KOPT-K1 (cell line): Measurements from ENCODE around the gene CDK2AP2.
"Not testable (repeated sequence)": the region's sequence is repeated elsewhere in the genome, so short reads cannot be mapped to it uniquely, and the experiment has no call there.

Source experiments
- H3K27ac ChIP-seq: fragments of 200-600 bp; sonication (generic); 2 replicates; pipeline ENCODE4 v1.5.1; 2016; ENCODE audit warnings: antibody characterized with exemption, mild to moderate bottlenecking, low read depth, low read length; ENCODE audit not compliant: poor library complexity, severe bottlenecking
- H3K36me3 ChIP-seq: fragments of 200-600 bp; sonication (generic); 2 replicates; pipeline ENCODE4 v1.5.1; 2017; ENCODE audit warnings: antibody characterized with exemption, mild to moderate bottlenecking, low read length, moderate library complexity; ENCODE audit not compliant: insufficient read depth
- H3K9me3 ChIP-seq: fragments of 200-600 bp; sonication (generic); 2 replicates; pipeline ENCODE4 v1.5.1; 2017; ENCODE audit warnings: antibody characterized with exemption, low read length, mild to moderate bottlenecking; ENCODE audit not compliant: insufficient read depth, poor library complexity, severe bottlenecking

CDK2AP2 gene

DNA sequence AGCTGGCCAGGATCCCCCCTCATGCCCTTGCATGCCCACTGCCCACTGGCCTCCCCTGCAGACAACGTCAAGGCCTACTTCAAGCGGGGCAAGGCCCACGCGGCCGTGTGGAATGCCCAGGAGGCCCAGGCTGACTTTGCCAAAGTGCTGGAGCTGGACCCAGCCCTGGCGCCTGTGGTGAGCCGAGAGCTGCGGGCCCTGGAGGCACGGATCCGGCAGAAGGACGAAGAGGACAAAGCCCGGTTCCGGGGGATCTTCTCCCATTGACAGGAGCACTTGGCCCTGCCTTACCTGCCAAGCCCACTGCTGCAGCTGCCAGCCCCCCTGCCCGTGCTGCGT lies 17.3 kb downstream of the CDK2AP2 start:
- H3K27ac ChIP-seq, result no peak overlapping the region
- H3K9me3 ChIP-seq, result no peaks in the 10 kb centered on the region
- H3K36me3 ChIP-seq, result peaks cover 92% of the 10 kb centered on the region

DNA sequence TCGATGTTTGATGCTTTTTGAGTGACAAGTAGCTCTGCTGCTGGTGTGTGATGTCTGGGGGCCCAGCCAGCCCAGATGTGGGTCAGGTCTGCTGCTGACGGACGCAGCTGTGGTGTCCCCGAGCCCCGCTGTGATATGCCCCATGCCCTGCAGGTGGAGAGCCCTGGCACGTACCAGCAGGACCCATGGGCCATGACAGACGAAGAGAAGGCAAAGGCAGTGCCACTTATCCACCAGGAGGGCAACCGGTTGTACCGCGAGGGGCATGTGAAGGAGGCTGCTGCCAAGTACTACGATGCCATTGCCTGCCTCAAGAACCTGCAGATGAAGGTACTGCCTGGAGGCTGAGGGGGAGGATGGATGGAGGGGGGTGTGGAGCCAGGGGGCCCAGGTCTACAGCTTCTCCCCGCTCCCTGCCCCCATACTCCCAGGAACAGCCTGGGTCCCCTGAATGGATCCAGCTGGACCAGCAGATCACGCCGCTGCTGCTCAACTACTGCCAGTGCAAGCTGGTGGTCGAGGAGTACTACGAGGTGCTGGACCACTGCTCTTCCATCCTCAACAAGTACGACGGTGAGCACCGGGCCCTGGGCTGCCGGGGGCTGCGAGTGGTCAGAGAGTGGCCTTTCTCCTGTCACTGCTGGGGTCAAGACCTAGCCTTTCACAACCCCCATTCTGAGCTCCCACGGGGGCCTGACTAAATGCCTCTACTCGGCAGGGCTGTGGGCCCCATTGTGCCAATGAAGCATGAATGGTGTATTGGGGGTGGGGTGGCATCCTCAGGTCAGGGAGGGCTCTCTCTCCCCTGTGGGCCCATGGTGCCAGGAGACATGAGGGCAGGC lies 17.9 kb downstream of the CDK2AP2 start:
- Histone ChIP-seq H3K36me3 (peaks cover 86% of the 10 kb centered on the region), H3K27ac (no peak overlapping the region), H3K9me3 (no peaks in the 10 kb centered on the region)

DNA sequence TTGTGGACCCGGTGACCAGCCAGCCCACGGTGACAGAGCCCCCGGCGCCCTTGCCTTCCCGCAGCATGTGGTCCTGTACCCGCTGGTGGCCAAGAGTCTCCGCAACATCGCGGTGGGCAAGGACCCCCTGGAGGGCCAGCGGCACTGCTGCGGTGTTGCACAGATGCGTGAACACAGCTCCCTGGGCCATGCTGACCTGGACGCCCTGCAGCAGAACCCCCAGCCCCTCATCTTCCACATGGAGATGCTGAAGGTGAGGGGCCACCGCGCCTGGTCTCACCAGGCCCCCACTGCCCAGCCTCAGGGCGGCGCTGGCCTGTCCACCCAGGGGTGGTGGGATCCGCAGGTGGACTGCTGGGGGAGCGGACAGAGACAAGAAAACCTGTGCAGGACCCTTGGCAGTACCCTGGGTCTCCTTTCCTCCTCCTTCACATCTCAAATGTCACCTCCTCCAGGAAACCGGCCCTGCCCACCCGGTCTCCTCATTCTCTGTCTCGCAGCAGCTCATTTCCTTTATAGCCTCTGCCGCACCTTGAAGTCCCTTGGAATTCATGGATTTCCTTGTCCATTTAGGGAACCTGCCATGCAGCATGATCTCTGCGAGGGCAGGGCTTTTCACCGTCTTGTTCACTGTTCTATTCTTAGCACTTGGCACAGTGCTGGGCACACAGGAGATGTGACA lies 18.6 kb downstream of the CDK2AP2 start:
- H3K9me3 ChIP-seq, result no peaks in the 10 kb centered on the region
- no peak overlapping the region for H3K27ac ChIP-seq
- peaks cover 80% of the 10 kb centered on the region for H3K36me3 ChIP-seq

DNA sequence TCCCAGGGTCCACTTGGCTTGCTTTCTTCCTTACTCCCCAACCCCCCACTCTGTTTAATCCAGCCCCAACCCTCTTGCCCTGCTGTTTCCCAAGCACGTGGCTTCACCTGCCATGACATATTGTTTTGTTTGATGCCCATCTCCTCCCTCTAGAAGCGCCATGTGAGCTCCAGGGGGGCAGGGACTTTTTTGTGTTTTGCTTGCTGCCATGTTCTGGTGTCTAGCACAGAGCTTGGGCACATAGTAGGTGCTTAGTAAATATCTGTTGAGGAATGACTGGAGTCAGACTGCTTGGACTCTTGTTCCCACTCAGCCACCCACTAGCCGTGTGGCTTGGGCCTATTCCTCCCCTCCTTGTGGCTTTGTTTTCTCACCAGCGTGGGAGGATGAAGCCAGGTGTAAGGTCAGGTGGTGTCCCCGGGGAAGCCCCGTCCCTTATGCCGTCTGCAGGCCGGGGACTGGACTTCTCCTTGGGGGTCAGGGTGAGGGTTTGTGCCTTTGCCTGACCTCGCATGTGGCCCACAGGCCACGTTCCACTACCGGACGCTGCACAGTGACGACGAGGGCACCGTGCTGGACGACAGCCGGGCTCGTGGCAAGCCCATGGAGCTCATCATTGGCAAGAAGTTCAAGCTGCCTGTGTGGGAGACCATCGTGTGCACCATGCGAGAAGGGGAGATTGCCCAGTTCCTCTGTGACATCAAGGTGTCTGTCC lies 21.3 kb downstream of the CDK2AP2 start:
- Histone ChIP-seq H3K36me3 (peaks cover 53% of the 10 kb centered on the region), H3K27ac (peak overlapping the region; percentile 99), H3K9me3 (no peaks in the 10 kb centered on the region)

DNA sequence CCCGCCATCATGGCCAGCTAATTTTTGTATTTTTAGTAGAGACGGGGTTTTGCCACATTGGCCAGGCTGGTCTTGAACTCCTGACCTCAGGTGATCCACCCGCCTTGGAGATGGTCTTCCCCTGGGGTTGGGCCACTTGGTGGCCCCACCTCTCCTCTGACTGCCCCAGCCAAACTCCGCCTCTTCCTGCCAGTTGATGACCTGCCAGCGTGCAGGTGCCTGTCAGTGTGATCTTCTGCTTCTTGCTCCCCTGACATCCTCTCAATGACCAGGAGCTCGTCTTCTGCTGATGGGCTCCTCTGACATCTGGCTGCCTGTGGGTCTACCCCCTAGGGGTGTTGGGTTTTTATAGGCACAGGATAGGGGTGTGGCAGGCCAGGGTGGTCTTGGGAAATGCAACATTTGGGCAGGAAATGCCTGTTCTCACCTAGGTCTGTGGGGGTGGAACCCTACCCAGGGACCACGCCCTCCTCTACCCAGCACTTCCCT lies 22.0 kb downstream of the CDK2AP2 start:
- Histone ChIP-seq H3K36me3 (peaks cover 46% of the 10 kb centered on the region), H3K27ac (peak overlapping the region; percentile 99)
- H3K9me3 ChIP-seq, result not testable (repeated sequence)

DNA sequence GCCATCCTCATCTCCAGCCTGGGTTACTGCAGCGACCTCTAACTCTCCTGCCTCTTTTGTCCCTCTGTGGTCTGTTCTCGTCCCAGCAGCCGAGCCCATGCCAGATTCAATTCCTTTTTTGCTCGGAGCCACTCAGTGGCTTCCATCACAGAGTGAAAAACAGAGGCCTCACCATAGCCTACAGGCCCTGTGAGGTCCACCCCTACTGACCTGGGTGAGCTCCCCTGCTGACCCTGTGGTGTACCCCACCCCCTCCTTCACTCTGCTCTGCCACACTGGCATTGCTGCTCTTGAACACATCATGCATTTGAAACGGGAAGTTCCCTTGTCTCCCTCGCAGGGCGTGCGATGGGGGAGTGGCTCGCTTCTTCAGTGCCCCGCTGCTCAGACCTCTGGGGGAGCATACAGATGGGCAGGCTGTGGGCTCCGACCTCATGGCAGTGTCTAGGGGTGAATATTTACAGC lies 23.1 kb downstream of the CDK2AP2 start:
- no peaks in the 10 kb centered on the region for H3K9me3 ChIP-seq
- peaks cover 35% of the 10 kb centered on the region for H3K36me3 ChIP-seq
- peak overlapping the region; percentile 99 for H3K27ac ChIP-seq

DNA sequence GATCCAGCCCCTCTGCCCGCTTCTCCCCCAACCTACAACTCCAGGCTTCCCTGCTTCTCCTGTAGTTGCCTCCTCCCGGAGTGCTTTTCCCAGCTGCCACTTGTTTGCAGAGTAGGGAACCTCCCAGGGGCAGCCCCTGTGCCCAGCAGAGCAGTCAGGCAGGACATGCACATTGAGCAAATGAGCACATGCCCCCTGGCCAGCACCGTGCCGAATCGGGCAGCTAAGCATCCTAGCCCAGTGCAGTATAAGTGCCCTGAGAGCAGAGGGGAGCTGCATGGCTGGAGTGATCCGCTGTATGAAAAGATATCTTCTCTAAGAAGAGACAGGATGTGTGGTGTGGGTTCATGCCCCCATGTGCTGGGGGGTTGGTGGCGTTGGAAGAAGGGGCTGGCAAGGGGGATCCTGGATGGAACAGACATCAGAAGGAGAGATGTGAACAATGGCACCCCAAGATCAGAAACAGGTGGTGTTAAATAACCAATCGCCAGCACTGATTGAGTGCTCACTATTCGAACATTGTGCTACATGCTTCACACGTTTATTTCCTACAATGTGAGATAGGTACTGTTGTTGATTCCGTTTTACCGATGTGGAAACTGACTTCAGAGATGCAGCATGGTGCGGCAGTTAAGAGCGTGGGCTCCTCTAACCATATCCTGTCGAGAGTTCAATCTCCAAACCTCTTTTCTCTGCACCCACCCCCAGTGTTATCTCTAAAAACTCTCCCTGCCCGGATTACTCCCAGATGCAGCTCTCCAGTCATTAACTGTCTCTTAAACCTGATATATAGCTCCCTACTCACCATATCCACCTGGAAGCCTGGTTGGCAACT lies 23.9 kb downstream of the CDK2AP2 start:
- peak overlapping the region; percentile 99 for H3K27ac ChIP-seq
- peaks cover 27% of the 10 kb centered on the region for H3K36me3 ChIP-seq

DNA sequence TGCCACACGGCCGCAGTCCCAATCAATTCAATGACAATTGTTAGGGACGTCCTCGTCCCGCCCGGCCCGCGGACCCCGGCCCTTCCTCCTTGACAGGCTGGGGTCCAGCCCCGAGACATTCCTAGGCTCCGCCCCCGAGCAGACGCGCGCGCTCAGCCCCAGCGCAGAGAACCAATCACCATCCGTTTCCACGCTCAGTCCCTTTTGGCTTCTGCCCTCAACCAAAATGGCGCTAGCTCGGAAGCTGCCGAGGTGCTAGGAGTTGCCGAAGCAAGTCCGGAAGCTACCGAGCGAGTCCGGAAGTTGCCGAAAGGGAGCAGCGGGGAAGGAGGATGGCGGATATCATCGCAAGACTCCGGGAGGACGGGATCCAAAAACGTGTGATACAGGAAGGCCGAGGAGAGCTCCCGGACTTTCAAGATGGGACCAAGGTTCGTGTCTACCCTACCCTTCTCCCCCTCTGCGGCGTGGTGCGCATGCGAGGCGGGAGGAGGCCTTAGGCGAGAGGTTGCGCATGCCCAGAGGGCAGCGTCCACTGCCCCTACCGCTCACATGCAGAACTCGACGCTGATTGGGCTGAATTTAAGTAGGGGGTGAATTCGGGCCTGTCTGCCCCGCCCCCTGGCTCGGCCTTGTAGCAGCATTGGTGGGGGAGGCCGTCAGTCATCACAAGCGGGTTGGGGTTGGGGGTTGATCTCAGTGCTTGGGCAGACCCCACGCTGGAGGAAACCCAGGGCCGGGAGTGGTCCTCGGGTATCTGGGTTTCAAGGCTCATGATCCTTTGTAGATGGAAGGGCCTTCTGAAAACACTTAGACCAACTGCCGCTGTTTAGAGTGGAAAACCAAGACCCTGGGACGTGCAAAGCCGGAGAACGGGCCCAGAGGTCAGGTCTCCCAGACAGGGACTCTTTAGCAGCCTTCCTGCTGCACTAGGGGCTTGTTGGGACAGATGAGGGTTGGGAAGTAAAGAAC lies 24.8 kb downstream of the CDK2AP2 start, which contains the start of gene AIP:
Gene AIP (plus strand): TSS at position 200 of the 972 bp plus-strand sequence. CDS start 133 bp downstream, at position 333.
- no peaks in the 10 kb centered on the region for H3K9me3 ChIP-seq
- peaks cover 18% of the 10 kb centered on the region for H3K36me3 ChIP-seq
- peak within 1 kb of the TSS; percentile 99 for H3K27ac ChIP-seq

More for the DNA sequence above, 23.9 kb downstream of the CDK2AP2 start:
- no peaks in the 10 kb centered on the region for H3K9me3 ChIP-seq

DNA sequence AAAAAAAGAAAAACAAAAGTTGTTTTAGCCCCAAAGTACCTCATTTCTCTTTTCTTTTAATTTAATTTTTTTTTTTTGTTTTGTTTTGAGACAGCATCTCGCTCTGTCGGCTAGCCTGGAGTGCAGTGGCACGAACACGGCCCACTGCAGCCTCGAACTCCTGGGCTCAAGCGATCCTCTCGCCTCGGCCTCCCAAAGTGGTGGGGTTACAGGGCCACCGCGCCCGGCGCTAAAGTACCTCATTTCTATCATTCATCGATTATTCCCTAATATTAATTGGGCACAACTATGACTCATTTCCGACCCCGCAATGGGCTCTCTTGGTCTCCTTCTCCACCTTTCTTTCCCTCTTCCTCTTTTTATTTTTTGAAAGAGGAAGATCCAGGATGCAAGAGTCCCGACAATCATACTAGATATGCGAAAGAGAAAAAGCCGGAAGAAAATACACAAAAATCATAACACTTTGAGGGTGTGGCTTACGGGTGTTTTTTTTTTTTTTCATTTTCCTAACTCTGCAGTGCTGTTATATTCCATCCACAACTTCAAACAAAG lies 25.6 kb downstream of the CDK2AP2 start:
- Histone ChIP-seq H3K36me3 (peaks cover 10% of the 10 kb centered on the region; the same call in 1 of the 2 replicates), H3K9me3 (no peaks in the 10 kb centered on the region), H3K27ac (peak overlapping the region; percentile 99)

DNA sequence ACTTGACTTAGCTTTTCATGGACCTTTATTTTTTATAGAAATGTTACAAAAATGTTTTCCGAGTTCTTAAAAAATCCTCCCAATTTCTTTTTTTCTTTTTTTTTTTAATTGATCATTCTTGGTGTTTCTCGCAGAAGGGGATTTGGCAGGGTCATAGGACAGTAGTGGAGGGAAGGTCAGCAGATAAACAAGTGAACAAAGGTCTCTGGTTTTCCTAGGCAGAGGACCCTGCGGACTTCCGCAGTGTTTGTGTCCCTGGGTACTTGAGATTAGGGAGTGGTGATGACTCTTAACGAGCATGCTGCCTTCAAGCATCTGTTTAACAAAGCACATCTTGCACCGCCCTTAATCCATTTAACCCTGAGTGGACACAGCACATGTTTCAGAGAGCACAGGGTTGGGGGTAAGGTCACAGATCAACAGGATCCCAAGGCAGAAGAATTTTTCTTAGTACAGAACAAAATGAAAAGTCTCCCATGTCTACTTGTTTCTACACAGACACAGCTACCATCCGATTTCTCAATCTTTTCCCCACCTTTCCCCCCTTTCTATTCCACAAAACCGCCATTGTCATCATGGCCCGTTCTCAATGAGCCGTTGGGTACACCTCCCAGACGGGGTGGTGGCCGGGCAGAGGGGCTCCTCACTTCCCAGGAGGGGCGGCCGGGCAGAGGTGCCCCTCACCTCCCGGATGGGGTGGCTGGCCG lies 30.5 kb downstream of the CDK2AP2 start:
- not testable (repeated sequence) for H3K9me3 ChIP-seq, H3K36me3 ChIP-seq, H3K27ac ChIP-seq

DNA sequence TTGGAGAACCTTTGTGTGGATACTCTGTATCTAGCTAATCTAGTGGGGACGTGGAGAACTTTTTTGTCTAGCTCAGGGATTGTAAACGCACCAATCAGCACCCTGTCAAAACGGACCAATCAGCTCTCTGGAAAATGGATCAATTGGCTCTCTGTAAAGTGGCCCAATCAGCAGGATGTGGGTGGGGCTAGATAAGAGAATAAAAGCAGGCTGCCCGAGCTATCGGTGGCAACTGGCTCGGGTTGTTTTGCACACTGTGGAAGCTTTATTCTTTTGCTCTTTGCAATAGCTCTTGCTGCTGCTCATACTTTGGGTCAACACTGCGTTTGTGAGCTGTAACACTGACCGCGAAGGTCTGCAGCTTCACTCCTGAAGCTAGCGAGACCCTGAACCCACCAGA lies 31.3 kb downstream of the CDK2AP2 start:
- not testable (repeated sequence) for H3K36me3 ChIP-seq, H3K27ac ChIP-seq, H3K9me3 ChIP-seq

DNA sequence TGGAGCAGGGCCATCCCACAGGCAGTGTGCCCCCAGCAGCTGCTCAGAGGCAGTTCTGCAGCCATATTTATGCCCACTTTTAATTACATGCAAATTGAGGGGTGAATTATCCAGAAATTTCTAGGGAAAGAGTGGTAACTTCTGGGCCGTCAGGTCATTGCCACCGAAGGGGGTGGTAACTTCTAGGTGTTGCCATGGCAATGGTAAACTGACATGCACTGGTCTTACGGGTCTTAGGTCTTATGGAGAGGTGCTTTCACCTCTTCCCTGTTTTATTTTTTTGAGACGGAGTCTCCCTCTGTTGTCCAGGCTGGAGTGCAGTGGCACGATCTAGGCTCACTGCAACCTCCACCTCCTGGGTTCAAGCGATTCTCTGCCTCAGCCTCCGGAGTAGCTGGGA lies 35.1 kb downstream of the CDK2AP2 start:
- Histone ChIP-seq H3K9me3 (no peaks in the 10 kb centered on the region), H3K36me3 (no peaks in the 10 kb centered on the region), H3K27ac (no peak overlapping the region)
